ENCODE measurements around the gene ADK.

ADK gene

DNA sequence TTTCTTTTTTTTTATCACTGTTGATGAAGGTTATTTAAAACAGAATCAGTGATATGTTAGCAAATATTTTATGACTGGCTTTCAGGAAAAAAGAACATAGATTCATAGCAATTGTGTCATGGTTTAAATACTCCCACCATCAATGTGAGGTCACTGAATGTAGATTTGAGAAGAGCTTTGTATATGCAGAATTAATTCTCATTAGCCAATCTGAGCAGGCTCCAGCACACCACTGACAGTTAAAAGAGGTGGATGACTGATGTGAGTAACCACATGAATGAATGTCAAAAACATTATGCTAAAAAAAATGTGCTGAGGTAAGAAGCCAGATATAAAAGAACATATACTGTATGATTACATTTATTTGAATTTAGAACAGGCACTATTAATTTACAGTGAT, 500.5 kb downstream of the ADK start:
- no peak overlapping the region for H3K4me3 ChIP-seq (ENCODE audit: insufficient read depth, low read depth, low read length)
- H3K27me3 ChIP-seq (ENCODE audit: control insufficient read depth, insufficient read depth, low read length, poor library complexity, severe bottlenecking): no peaks in the 10 kb centered on the region
- H3K4me1 ChIP-seq (ENCODE audit: control insufficient read depth, insufficient read depth, low read length): no peaks in the 10 kb centered on the region
- no peaks in the 10 kb centered on the region for H3K36me3 ChIP-seq (ENCODE audit: control insufficient read depth, insufficient read depth, low read length)
- H3K9me3 ChIP-seq (ENCODE audit: control insufficient read depth, low read length): no peaks in the 10 kb centered on the region
- H3K27ac ChIP-seq (ENCODE audit: insufficient read depth, low read depth, low read length, poor library complexity, severe bottlenecking): no peak overlapping the region

DNA sequence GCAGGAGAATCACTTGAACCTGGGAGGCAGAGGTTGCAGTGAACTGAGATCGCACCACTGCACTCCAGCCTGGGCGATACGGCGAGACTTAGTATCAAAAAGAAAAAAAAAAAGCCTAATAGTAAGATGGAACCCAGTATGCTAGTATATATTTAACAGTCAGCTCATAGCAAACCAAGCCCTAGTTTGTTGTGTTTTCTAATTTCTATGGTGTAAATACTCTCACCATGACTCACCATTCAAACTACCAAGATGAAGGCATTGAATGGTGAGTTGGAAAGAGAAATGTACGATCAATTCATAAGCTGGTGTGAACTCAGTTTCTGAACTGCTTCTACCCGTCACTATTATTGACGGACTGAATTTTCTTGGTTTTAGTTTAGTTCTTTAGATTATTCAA, 501.6 kb downstream of the ADK start:
- Histone ChIP-seq H3K9me3 (ENCODE audit: control insufficient read depth, low read length) (no peaks in the 10 kb centered on the region), H3K27ac (ENCODE audit: insufficient read depth, low read depth, low read length, poor library complexity, severe bottlenecking) (no peak overlapping the region), H3K4me1 (ENCODE audit: control insufficient read depth, insufficient read depth, low read length) (no peaks in the 10 kb centered on the region), H3K27me3 (ENCODE audit: control insufficient read depth, insufficient read depth, low read length, poor library complexity, severe bottlenecking) (no peaks in the 10 kb centered on the region), H3K36me3 (ENCODE audit: control insufficient read depth, insufficient read depth, low read length) (no peaks in the 10 kb centered on the region), H3K4me3 (ENCODE audit: insufficient read depth, low read depth, low read length) (no peak overlapping the region)
- WGBS, 2 experiments: 92% methylated on average over 7 of the region's 7 CpGs

DNA sequence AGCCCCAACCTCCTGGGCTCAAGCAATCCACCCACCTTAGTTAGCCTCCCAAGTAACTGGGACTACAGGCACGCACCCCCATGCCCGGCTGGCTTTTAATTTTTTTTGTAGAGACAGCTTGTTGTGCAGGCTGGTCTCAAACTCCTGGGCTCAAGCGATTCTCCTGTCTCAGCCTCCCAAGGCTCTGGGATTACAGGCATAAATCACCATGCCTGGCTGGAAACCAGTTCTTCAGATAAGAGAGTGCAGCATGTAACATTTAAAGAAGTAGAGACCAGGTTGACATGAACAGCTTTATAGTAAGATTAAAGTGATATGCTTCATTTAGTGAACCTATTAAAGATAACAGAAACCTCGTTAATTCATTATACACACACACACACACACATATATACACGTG, 507.5 kb downstream of the ADK start:
- Histone ChIP-seq H3K4me1 (ENCODE audit: control insufficient read depth, insufficient read depth, low read length) (no peaks in the 10 kb centered on the region), H3K27ac (ENCODE audit: insufficient read depth, low read depth, low read length, poor library complexity, severe bottlenecking) (no peak overlapping the region)
- WGBS, 2 experiments: 92 to 95% methylated on average over 3 of the region's 5 CpGs

DNA sequence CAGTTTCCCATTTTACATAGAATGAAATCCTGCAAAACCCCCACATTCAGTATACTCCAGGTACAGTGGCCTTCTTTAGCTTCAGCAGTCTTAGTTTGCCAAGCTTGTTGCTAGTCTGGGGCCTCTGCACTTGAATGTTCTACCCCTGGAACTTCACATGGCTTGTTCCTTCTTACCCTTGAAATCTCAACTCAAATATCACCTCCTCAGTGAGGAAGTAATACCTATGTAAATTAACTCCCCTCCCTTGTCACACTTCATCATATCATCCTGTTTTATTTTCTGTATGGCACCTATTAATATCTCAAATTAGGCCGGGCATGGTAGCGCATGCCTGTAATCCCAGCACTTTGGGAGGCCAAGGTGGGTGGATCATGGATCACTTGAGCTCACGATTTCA, 511.6 kb downstream of the ADK start:
- no peaks in the 10 kb centered on the region for H3K4me1 ChIP-seq (ENCODE audit: control insufficient read depth, insufficient read depth, low read length)
- H3K9me3 ChIP-seq (ENCODE audit: control insufficient read depth, low read length): no peaks in the 10 kb centered on the region
- H3K27me3 ChIP-seq (ENCODE audit: control insufficient read depth, insufficient read depth, low read length, poor library complexity, severe bottlenecking): no peaks in the 10 kb centered on the region
- 91 to 93% methylated on average over 3 of the region's 3 CpGs for WGBS, 2 experiments
- no peak overlapping the region for H3K27ac ChIP-seq (ENCODE audit: insufficient read depth, low read depth, low read length, poor library complexity, severe bottlenecking)
- H3K36me3 ChIP-seq (ENCODE audit: control insufficient read depth, insufficient read depth, low read length): no peaks in the 10 kb centered on the region
- H3K4me3 ChIP-seq (ENCODE audit: insufficient read depth, low read depth, low read length): no peak overlapping the region

More for the DNA sequence above, 507.5 kb downstream of the ADK start:
- H3K9me3 ChIP-seq (ENCODE audit: control insufficient read depth, low read length): no peaks in the 10 kb centered on the region
- H3K27me3 ChIP-seq (ENCODE audit: control insufficient read depth, insufficient read depth, low read length, poor library complexity, severe bottlenecking): no peaks in the 10 kb centered on the region
- H3K36me3 ChIP-seq (ENCODE audit: control insufficient read depth, insufficient read depth, low read length): no peaks in the 10 kb centered on the region
- H3K4me3 ChIP-seq (ENCODE audit: insufficient read depth, low read depth, low read length): no peak overlapping the region

DNA sequence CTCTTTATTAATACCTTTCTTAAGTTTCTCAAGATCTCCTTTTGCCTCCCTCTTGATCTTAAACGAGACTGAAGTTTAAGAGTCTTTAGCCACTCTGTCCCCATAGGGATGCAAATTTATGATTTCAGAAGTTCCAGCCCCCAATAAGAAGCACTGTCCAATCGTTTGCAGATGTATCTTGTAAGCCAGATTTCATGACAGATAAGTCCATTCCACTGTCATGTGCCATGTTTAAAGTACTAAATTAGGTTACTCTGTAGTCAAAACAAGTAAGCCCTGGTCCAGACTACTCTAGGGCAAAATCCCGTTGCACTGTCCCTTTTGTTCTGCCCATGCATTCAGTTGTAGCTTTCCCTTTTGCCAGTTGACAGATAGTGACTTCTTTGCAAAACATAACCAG, 518.2 kb downstream of the ADK start:
- H3K4me1 ChIP-seq (ENCODE audit: control insufficient read depth, insufficient read depth, low read length): no peaks in the 10 kb centered on the region
- WGBS, 2 experiments: 90 to 91% methylated on average over 3 of the region's 3 CpGs

DNA sequence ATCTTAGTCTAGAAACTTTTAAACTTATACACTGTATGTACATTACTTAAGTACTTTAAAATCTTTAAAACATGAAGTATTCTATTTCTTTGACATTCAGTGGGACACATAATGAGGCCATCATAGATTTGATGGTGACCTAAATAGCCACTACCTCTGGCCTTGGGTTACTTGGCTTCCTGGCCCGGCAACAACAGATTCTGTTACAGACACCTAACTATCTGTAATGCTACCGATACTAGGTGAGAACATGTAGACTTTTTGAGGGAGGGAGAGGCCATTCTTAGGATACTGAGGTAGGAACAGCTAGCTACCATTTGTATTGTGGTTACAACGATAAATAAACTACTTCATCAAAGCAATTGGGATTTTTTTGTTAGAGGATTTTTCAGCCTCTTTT, 520.7 kb downstream of the ADK start:
- WGBS, 2 experiments: 94 to 100% methylated on average over 2 of the region's 3 CpGs
- Histone ChIP-seq H3K27me3 (ENCODE audit: control insufficient read depth, insufficient read depth, low read length, poor library complexity, severe bottlenecking) (no peaks in the 10 kb centered on the region), H3K4me1 (ENCODE audit: control insufficient read depth, insufficient read depth, low read length) (no peaks in the 10 kb centered on the region), H3K27ac (ENCODE audit: insufficient read depth, low read depth, low read length, poor library complexity, severe bottlenecking) (no peak overlapping the region), H3K9me3 (ENCODE audit: control insufficient read depth, low read length) (no peaks in the 10 kb centered on the region), H3K4me3 (ENCODE audit: insufficient read depth, low read depth, low read length) (no peak overlapping the region), H3K36me3 (ENCODE audit: control insufficient read depth, insufficient read depth, low read length) (no peaks in the 10 kb centered on the region)

More for the DNA sequence above, 518.2 kb downstream of the ADK start:
- Histone ChIP-seq H3K27me3 (ENCODE audit: control insufficient read depth, insufficient read depth, low read length, poor library complexity, severe bottlenecking) (no peaks in the 10 kb centered on the region), H3K36me3 (ENCODE audit: control insufficient read depth, insufficient read depth, low read length) (no peaks in the 10 kb centered on the region), H3K9me3 (ENCODE audit: control insufficient read depth, low read length) (no peaks in the 10 kb centered on the region), H3K4me3 (ENCODE audit: insufficient read depth, low read depth, low read length) (no peak overlapping the region), H3K27ac (ENCODE audit: insufficient read depth, low read depth, low read length, poor library complexity, severe bottlenecking) (no peak overlapping the region)

DNA sequence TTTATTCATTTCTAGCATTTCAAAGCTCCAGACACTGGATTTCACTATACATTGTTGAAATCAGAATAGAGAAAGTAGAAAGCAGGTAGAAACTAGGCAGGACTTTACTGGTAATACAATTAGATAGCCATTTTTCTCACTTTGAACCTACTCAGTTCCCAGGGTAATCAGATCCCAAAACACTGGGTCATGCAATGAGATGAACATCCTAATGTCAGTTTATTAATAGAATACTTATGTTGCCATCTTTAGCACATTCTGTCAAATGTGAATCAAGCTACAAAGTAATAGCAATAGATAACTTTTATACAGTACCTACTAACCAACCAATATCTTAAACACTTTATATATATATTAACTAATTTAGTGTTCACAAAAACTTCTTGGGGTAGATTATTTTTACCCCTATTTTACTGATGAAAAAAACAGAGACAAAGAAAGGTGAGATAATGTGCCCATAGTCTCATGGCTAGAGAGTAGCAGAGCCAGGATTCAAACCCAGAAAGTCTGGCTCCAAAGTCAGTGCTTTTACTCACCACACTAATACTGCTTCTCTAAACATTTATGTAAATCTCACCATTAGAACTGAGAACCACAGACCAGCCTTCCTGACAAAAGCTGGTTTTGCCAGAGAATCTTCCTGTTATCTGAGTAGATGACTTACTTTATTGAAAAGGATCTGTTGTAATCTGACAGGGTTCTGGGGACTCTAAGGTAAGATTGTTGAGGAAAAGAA, 521.6 kb downstream of the ADK start:
- Histone ChIP-seq H3K4me1 (ENCODE audit: control insufficient read depth, insufficient read depth, low read length) (no peaks in the 10 kb centered on the region), H3K9me3 (ENCODE audit: control insufficient read depth, low read length) (no peaks in the 10 kb centered on the region), H3K27ac (ENCODE audit: insufficient read depth, low read depth, low read length, poor library complexity, severe bottlenecking) (no peak overlapping the region), H3K36me3 (ENCODE audit: control insufficient read depth, insufficient read depth, low read length) (no peaks in the 10 kb centered on the region), H3K27me3 (ENCODE audit: control insufficient read depth, insufficient read depth, low read length, poor library complexity, severe bottlenecking) (no peaks in the 10 kb centered on the region), H3K4me3 (ENCODE audit: insufficient read depth, low read depth, low read length) (no peak overlapping the region)

GRCh38 chr10:74674927-74675326, 523.9 kb downstream of the ADK start:
- H3K36me3 ChIP-seq (ENCODE audit: control insufficient read depth, insufficient read depth, low read length): no peaks in the 10 kb centered on the region
- H3K27me3 ChIP-seq (ENCODE audit: control insufficient read depth, insufficient read depth, low read length, poor library complexity, severe bottlenecking): no peaks in the 10 kb centered on the region
- H3K4me1 ChIP-seq (ENCODE audit: control insufficient read depth, insufficient read depth, low read length): no peaks in the 10 kb centered on the region
- no peaks in the 10 kb centered on the region for H3K9me3 ChIP-seq (ENCODE audit: control insufficient read depth, low read length)
- H3K4me3 ChIP-seq (ENCODE audit: insufficient read depth, low read depth, low read length): no peak overlapping the region
- H3K27ac ChIP-seq (ENCODE audit: insufficient read depth, low read depth, low read length, poor library complexity, severe bottlenecking): no peak overlapping the region
- 100% methylated on average over 1 of the region's 1 CpG; no CpG with 5 or more reads in 1 of the 2 experiments for WGBS, 2 experiments

- peak overlapping the region; percentile 59 for H3K27ac ChIP-seq (ENCODE audit: insufficient read depth, low read depth, low read length, poor library complexity, severe bottlenecking)
Measured at GRCh38 chr10:74675484-74675883, 524.5 kb downstream of the ADK start.

DNA sequence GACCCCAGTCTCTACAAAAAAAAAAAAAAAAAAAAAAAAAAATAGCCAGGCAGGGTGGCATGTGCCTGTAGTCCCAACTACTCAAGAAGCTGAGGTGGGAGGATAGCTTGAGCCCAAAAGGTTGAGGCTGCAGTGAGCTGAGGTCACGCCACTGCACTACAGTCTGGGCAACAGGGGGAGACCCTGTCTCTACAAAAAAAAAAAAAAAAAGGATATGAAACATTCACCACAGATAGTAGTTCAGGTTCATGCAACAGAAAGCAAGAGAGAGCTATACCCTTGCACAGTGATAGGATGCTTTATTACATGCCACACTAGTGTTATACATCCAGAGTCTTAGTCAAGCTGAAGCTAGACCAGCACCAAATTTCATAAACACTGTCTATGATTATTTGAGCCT, 526.9 kb downstream of the ADK start:
- H3K9me3 ChIP-seq (ENCODE audit: control insufficient read depth, low read length): no peaks in the 10 kb centered on the region
- no peak overlapping the region for H3K4me3 ChIP-seq (ENCODE audit: insufficient read depth, low read depth, low read length)
- no peaks in the 10 kb centered on the region for H3K36me3 ChIP-seq (ENCODE audit: control insufficient read depth, insufficient read depth, low read length)
- H3K4me1 ChIP-seq (ENCODE audit: control insufficient read depth, insufficient read depth, low read length): no peaks in the 10 kb centered on the region
- 86 to 90% methylated on average over 1 of the region's 1 CpG for WGBS, 2 experiments
- no peaks in the 10 kb centered on the region for H3K27me3 ChIP-seq (ENCODE audit: control insufficient read depth, insufficient read depth, low read length, poor library complexity, severe bottlenecking)
- H3K27ac ChIP-seq (ENCODE audit: insufficient read depth, low read depth, low read length, poor library complexity, severe bottlenecking): no peak overlapping the region

More at GRCh38 chr10:74675484-74675883, 524.5 kb downstream of the ADK start:
- Histone ChIP-seq H3K36me3 (ENCODE audit: control insufficient read depth, insufficient read depth, low read length) (no peaks in the 10 kb centered on the region), H3K4me3 (ENCODE audit: insufficient read depth, low read depth, low read length) (no peak overlapping the region), H3K9me3 (ENCODE audit: control insufficient read depth, low read length) (no peaks in the 10 kb centered on the region), H3K4me1 (ENCODE audit: control insufficient read depth, insufficient read depth, low read length) (no peaks in the 10 kb centered on the region), H3K27me3 (ENCODE audit: control insufficient read depth, insufficient read depth, low read length, poor library complexity, severe bottlenecking) (no peaks in the 10 kb centered on the region)
